ENCODE data around the gene PKD1L1. TPM values are rescaled to one million over a fixed set of nuclear protein-coding genes. Genes with fewer than 3 reads are reported as not detected.
A peak's percentile ranks its signal among the peaks of the same experiment; 100 is the strongest.
"Not testable (repeated sequence)": the region's sequence is repeated elsewhere in the genome, so short reads cannot be mapped to it uniquely, and the experiment has no call there.

PKD1L1 gene
- under 1 TPM in 3 of 6 donors, not detected in 3; 0.05 to 0.30 (median 0.15) TPM for polyA plus RNA-seq (ENCODE audit: low read depth in 6 of 6)

GRCh38 chr7:47948141-47948790 lies at the start of gene PKD1L1:
PKD1L1 (minus strand) TSS chr7:47948466; CDS start chr7:47948440, 26 bp downstream.
- H3K4me1 Mint-ChIP-seq = no peaks in the 10 kb centered on the region
- H3K27me3 Mint-ChIP-seq = peaks cover 0 to 8% (median 0%) of the 10 kb centered on the region in 3 donors
- H3K9me3 Mint-ChIP-seq = no peaks in the 10 kb centered on the region
- no peak for ATAC-seq (ENCODE audit: low read depth in 2 of 2)
- DNase-seq = no peak
- peak within 1 kb of the TSS in 2 of 6 donors; percentile 26 to 61 for H3K27ac Mint-ChIP-seq
- H3K36me3 Mint-ChIP-seq = no peaks in the 10 kb centered on the region
- H3K4me3 Mint-ChIP-seq = no peak within 1 kb of the TSS

- peaks cover 15 to 16% (median 15%) of the 10 kb centered on the region in 3 donors for H3K4me1 Mint-ChIP-seq
- H3K27ac Mint-ChIP-seq = peak overlapping the region; percentile 89 to 98 (median 93)
- DNase-seq (no peak), ATAC-seq (ENCODE audit: low read depth in 2 of 2) (no peak)
- peaks cover 0 to 7% (median 0%) of the 10 kb centered on the region in 7 donors for H3K9me3 Mint-ChIP-seq
- H3K36me3 Mint-ChIP-seq = peaks cover 0 to 8% of the 10 kb centered on the region in 2 donors
- peak overlapping the region; percentile 88 to 100 (median 97) for H3K4me3 Mint-ChIP-seq
- no peaks in the 10 kb centered on the region for H3K27me3 Mint-ChIP-seq
Observed at GRCh38 chr7:47992446-47992845, 44.2 kb upstream of the PKD1L1 start.

- H3K36me3 Mint-ChIP-seq = peaks cover 0 to 8% of the 10 kb centered on the region in 2 donors
- peak overlapping the region; percentile 89 to 98 (median 93) for H3K27ac Mint-ChIP-seq
- peaks cover 0 to 7% (median 0%) of the 10 kb centered on the region in 7 donors for H3K9me3 Mint-ChIP-seq
- peaks cover 15 to 16% (median 15%) of the 10 kb centered on the region in 3 donors for H3K4me1 Mint-ChIP-seq
- H3K27me3 Mint-ChIP-seq = no peaks in the 10 kb centered on the region
- ATAC-seq (ENCODE audit: low read depth in 2 of 2) (peak; percentile 96 to 98), DNase-seq (peak; percentile 79)
- peak overlapping the region; percentile 88 to 100 (median 97) for H3K4me3 Mint-ChIP-seq
Observed at GRCh38 chr7:47991741-47992311, 43.6 kb upstream of the PKD1L1 start.

- Mint-ChIP-seq H3K9me3 (peaks cover 0 to 7% (median 0%) of the 10 kb centered on the region in 7 donors), H3K36me3 (peaks cover 0 to 8% of the 10 kb centered on the region in 2 donors), H3K27me3 (no peaks in the 10 kb centered on the region), H3K4me3 (peak overlapping the region; percentile 88 to 100 (median 97)), H3K27ac (peak overlapping the region; percentile 89 to 98 (median 93)), H3K4me1 (peaks cover 15 to 16% (median 15%) of the 10 kb centered on the region in 3 donors)
- no peak for ATAC-seq (ENCODE audit: low read depth in 2 of 2)
- DNase-seq = no peak
Observed at GRCh38 chr7:47991270-47991669, 43.0 kb upstream of the PKD1L1 start.

GRCh38 chr7:47990592-47990991 lies 42.3 kb upstream of the PKD1L1 start:
- no peaks in the 10 kb centered on the region for H3K27me3 Mint-ChIP-seq
- ATAC-seq (ENCODE audit: low read depth in 2 of 2) (no peak), DNase-seq (no peak)
- H3K4me1 Mint-ChIP-seq = peaks cover 15 to 16% (median 15%) of the 10 kb centered on the region in 3 donors
- peaks cover 0 to 8% of the 10 kb centered on the region in 2 donors for H3K36me3 Mint-ChIP-seq
- peaks cover 0 to 7% (median 0%) of the 10 kb centered on the region in 7 donors for H3K9me3 Mint-ChIP-seq
- peak overlapping the region in 1 of 6 donors; percentile 46 for H3K27ac Mint-ChIP-seq
- peak overlapping the region in 1 of 8 donors; percentile 60 for H3K4me3 Mint-ChIP-seq

- not testable (repeated sequence) for DNase-seq; H3K36me3 Mint-ChIP-seq; H3K27me3 Mint-ChIP-seq; ATAC-seq (ENCODE audit: low read depth in 2 of 2); H3K9me3 Mint-ChIP-seq
- peak overlapping the region in 1 of 8 donors; percentile 51 for H3K4me3 Mint-ChIP-seq
- H3K27ac Mint-ChIP-seq = peak overlapping the region in 1 of 6 donors; percentile 36
- H3K4me1 Mint-ChIP-seq = peaks cover 15 to 16% (median 15%) of the 10 kb centered on the region in 3 donors
Observed at GRCh38 chr7:47989607-47990400, 41.5 kb upstream of the PKD1L1 start.

- ATAC-seq (ENCODE audit: low read depth in 2 of 2) (no peak), DNase-seq (no peak)
- no peaks in the 10 kb centered on the region for H3K27me3 Mint-ChIP-seq
- peaks cover 15 to 16% (median 15%) of the 10 kb centered on the region in 3 donors for H3K4me1 Mint-ChIP-seq
- peak overlapping the region in 1 of 6 donors; percentile 30 for H3K27ac Mint-ChIP-seq
- H3K36me3 Mint-ChIP-seq = no peaks in the 10 kb centered on the region
- peak overlapping the region in 1 of 8 donors; percentile 65 for H3K4me3 Mint-ChIP-seq
- H3K9me3 Mint-ChIP-seq = no peaks in the 10 kb centered on the region
Observed at GRCh38 chr7:47988496-47989386, 40.5 kb upstream of the PKD1L1 start.

GRCh38 chr7:47982610-47983009 lies 34.3 kb upstream of the PKD1L1 start:
- Mint-ChIP-seq H3K4me3 (no peak overlapping the region), H3K27me3 (no peaks in the 10 kb centered on the region), H3K27ac (peak overlapping the region in 1 of 6 donors; percentile 34), H3K9me3 (no peaks in the 10 kb centered on the region), H3K4me1 (peaks cover 13 to 22% (median 16%) of the 10 kb centered on the region in 3 donors), H3K36me3 (peaks cover 5 to 8% of the 10 kb centered on the region in 2 donors)
- no peak for DNase-seq
- no peak for ATAC-seq (ENCODE audit: low read depth in 2 of 2)

GRCh38 chr7:47980648-47981047 lies 32.4 kb upstream of the PKD1L1 start:
- Mint-ChIP-seq H3K36me3 (peaks cover 11 to 15% of the 10 kb centered on the region in 2 donors), H3K4me1 (peaks cover 17 to 29% (median 25%) of the 10 kb centered on the region in 3 donors), H3K4me3 (peak overlapping the region in 2 of 8 donors; percentile 2 to 35)
- DNase-seq; ATAC-seq (ENCODE audit: low read depth in 2 of 2); H3K27me3 Mint-ChIP-seq; H3K27ac Mint-ChIP-seq; H3K9me3 Mint-ChIP-seq: not testable (repeated sequence)

GRCh38 chr7:47979832-47980181 lies 31.5 kb upstream of the PKD1L1 start:
- Mint-ChIP-seq H3K27ac (peak overlapping the region; percentile 95 to 100 (median 99)), H3K4me3 (peak overlapping the region; percentile 89 to 100 (median 98)), H3K4me1 (peaks cover 17 to 29% (median 25%) of the 10 kb centered on the region in 3 donors), H3K27me3 (no peaks in the 10 kb centered on the region), H3K9me3 (no peaks in the 10 kb centered on the region), H3K36me3 (peaks cover 11 to 15% of the 10 kb centered on the region in 2 donors)
- DNase-seq (no peak), ATAC-seq (ENCODE audit: low read depth in 2 of 2) (no peak)

GRCh38 chr7:47979145-47979831 lies 31.0 kb upstream of the PKD1L1 start, which contains the start of gene HUS1:
HUS1 (minus strand) TSS chr7:47979615; CDS start chr7:47979519, 96 bp downstream.
- Mint-ChIP-seq H3K4me3 (peak within 1 kb of the TSS; percentile 89 to 100 (median 98)), H3K9me3 (no peaks in the 10 kb centered on the region), H3K36me3 (peaks cover 13 to 20% of the 10 kb centered on the region in 2 donors), H3K4me1 (peaks cover 18 to 32% (median 26%) of the 10 kb centered on the region in 3 donors), H3K27me3 (no peaks in the 10 kb centered on the region), H3K27ac (peak within 1 kb of the TSS; percentile 95 to 100 (median 99))
- ATAC-seq (ENCODE audit: low read depth in 2 of 2) = peak; percentile 97 to 98
- DNase-seq = peak; percentile 87

GRCh38 chr7:47978790-47979144 lies 30.5 kb upstream of the PKD1L1 start:
- ATAC-seq (ENCODE audit: low read depth in 2 of 2) (no peak), DNase-seq (no peak)
- Mint-ChIP-seq H3K36me3 (peaks cover 16 to 25% of the 10 kb centered on the region in 2 donors), H3K4me3 (peak overlapping the region; percentile 89 to 100 (median 98)), H3K4me1 (peaks cover 21 to 35% (median 31%) of the 10 kb centered on the region in 3 donors), H3K27me3 (no peaks in the 10 kb centered on the region), H3K27ac (peak overlapping the region; percentile 95 to 100 (median 99)), H3K9me3 (no peaks in the 10 kb centered on the region)
